Measurements from ENCODE around the gene HDAC9.

Gene HDAC9

DNA sequence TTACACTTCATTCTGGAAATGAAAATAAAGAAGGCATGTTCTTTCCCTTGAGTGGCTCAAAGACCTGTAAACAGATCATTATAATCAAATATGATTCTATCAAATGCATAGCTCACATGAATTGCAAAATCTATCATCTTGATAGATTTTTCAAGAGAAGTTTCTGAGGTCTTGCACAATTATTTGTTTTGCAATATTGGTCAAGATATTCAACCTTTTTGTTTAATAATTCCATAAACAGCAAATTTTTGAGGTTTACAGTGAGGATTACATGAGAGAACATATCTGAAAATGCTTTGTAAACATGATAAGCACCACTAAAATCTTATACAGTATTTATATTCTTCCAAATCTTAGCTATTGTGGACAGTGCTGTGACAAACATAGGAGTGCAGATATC lies 160.8 kb downstream of the HDAC9 start:
- Histone ChIP-seq H3K9ac (ENCODE audit: low read length) (no peak overlapping the region), H3K27me3 (ENCODE audit: insufficient read depth, low read length, poor library complexity) (no peaks in the 10 kb centered on the region), H3K79me2 (ENCODE audit: control insufficient read depth, insufficient read depth, low read length) (no peaks in the 10 kb centered on the region), H2BK120ac (ENCODE audit: low read depth, low read length) (no peak overlapping the region), H3K4me3 (ENCODE audit: low read length) (no peak overlapping the region), H4K5ac (ENCODE audit: low read length) (no peak overlapping the region), H3K4me1 (ENCODE audit: control insufficient read depth, low read depth, low read length) (no peaks in the 10 kb centered on the region), H4K8ac (ENCODE audit: low read depth, low read length) (no peak overlapping the region), H3K79me1 (ENCODE audit: low read length) (no peaks in the 10 kb centered on the region), H3K18ac (ENCODE audit: low read length) (no peak overlapping the region), H3K27ac (ENCODE audit: low read depth, low read length) (no peak overlapping the region), H2BK15ac (replicated peaks; ENCODE audit: low read depth) (no peak overlapping the region), H3K4me2 (ENCODE audit: low read length) (no peak overlapping the region), H3K56ac (ENCODE audit: low read length) (no peak overlapping the region), H2AK5ac (ENCODE audit: low read length) (no peak overlapping the region), H3K36me3 (ENCODE audit: control insufficient read depth, insufficient read depth, low read length) (no peaks in the 10 kb centered on the region), H2BK5ac (ENCODE audit: low read length) (no peak overlapping the region), H3K4ac (ENCODE audit: low read depth, low read length) (no peak overlapping the region), H3K23ac (ENCODE audit: low read length) (no peak overlapping the region)
- no peak for DNase-seq

- DNase-seq: no peak
- WGBS (ENCODE audit: extremely low coverage, insufficient coverage, low lambda C conversion rate): no CpG with 5 or more reads among the region's 5 CpGs
Observed at GRCh38 chr7:18659746-18660145, 164.2 kb downstream of the HDAC9 start.

GRCh38 chr7:18663321-18663720 lies 167.8 kb downstream of the HDAC9 start:
- no peak overlapping the region for H3K23ac ChIP-seq (ENCODE audit: low read length)
- DNase-seq: no peak
- no CpG with 5 or more reads among the region's 7 CpGs for WGBS (ENCODE audit: extremely low coverage, insufficient coverage, low lambda C conversion rate)

More at GRCh38 chr7:18659746-18660145, 164.2 kb downstream of the HDAC9 start:
- no peak overlapping the region for H2BK15ac ChIP-seq (replicated peaks; ENCODE audit: low read depth)
- H4K5ac ChIP-seq (ENCODE audit: low read length): no peak overlapping the region
- H3K23ac ChIP-seq (ENCODE audit: low read length): no peak overlapping the region
- no peak overlapping the region for H3K9ac ChIP-seq (ENCODE audit: low read length)
- no peak overlapping the region for H3K4me2 ChIP-seq (ENCODE audit: low read length)
- no peak overlapping the region for H3K4ac ChIP-seq (ENCODE audit: low read depth, low read length)
- H2AK5ac ChIP-seq (ENCODE audit: low read length): no peak overlapping the region
- no peak overlapping the region for H3K18ac ChIP-seq (ENCODE audit: low read length)
- no peak overlapping the region for H2BK120ac ChIP-seq (ENCODE audit: low read depth, low read length)
- H4K8ac ChIP-seq (ENCODE audit: low read depth, low read length): no peak overlapping the region
- no peaks in the 10 kb centered on the region for H3K36me3 ChIP-seq (ENCODE audit: control insufficient read depth, insufficient read depth, low read length)
- H3K4me3 ChIP-seq (ENCODE audit: low read length): no peak overlapping the region
- no peak overlapping the region for H3K27ac ChIP-seq (ENCODE audit: low read depth, low read length)
- no peak overlapping the region for H3K56ac ChIP-seq (ENCODE audit: low read length)
- H3K79me2 ChIP-seq (ENCODE audit: control insufficient read depth, insufficient read depth, low read length): no peaks in the 10 kb centered on the region
- no peak overlapping the region for H2BK5ac ChIP-seq (ENCODE audit: low read length)
- no peaks in the 10 kb centered on the region for H3K79me1 ChIP-seq (ENCODE audit: low read length)
- H3K27me3 ChIP-seq (ENCODE audit: insufficient read depth, low read length, poor library complexity): no peaks in the 10 kb centered on the region
- H3K4me1 ChIP-seq (ENCODE audit: control insufficient read depth, low read depth, low read length): no peaks in the 10 kb centered on the region

DNA sequence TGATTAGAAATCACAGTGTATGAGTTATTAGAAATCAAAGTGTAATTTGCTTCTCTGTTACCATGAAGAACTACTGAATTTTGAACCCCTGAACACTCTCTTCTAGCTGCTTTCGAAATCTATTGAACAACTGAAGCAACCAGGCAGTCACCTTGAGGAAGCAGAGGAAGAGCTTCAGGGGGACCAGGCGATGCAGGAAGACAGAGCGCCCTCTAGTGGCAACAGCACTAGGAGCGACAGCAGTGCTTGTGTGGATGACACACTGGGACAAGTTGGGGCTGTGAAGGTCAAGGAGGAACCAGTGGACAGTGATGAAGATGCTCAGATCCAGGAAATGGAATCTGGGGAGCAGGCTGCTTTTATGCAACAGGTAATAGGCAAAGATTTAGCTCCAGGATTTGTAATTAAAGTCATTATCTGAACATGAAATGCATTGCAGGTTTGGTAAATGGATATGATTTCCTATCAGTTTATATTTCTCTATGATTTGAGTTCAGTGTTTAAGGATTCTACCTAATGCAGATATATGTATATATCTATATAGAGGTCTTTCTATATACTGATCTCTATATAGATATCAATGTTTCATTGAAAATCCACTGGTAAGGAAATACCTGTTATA lies 170.7 kb downstream of the HDAC9 start:
- Histone ChIP-seq H4K8ac (ENCODE audit: low read depth, low read length) (no peak overlapping the region), H3K4me2 (ENCODE audit: low read length) (no peak overlapping the region), H3K4me1 (ENCODE audit: control insufficient read depth, low read depth, low read length) (no peaks in the 10 kb centered on the region), H3K4ac (ENCODE audit: low read depth, low read length) (no peak overlapping the region), H3K23ac (ENCODE audit: low read length) (no peak overlapping the region), H4K5ac (ENCODE audit: low read length) (no peak overlapping the region), H2BK5ac (ENCODE audit: low read length) (no peak overlapping the region), H3K56ac (ENCODE audit: low read length) (no peak overlapping the region), H2AK5ac (ENCODE audit: low read length) (no peak overlapping the region), H3K18ac (ENCODE audit: low read length) (no peak overlapping the region), H3K27me3 (ENCODE audit: insufficient read depth, low read length, poor library complexity) (no peaks in the 10 kb centered on the region), H3K9ac (ENCODE audit: low read length) (no peak overlapping the region), H2BK15ac (replicated peaks; ENCODE audit: low read depth) (no peak overlapping the region), H3K36me3 (ENCODE audit: control insufficient read depth, insufficient read depth, low read length) (no peaks in the 10 kb centered on the region), H3K79me2 (ENCODE audit: control insufficient read depth, insufficient read depth, low read length) (no peaks in the 10 kb centered on the region), H3K27ac (ENCODE audit: low read depth, low read length) (no peak overlapping the region), H3K79me1 (ENCODE audit: low read length) (no peaks in the 10 kb centered on the region), H3K4me3 (ENCODE audit: low read length) (no peak overlapping the region), H2BK120ac (ENCODE audit: low read depth, low read length) (no peak overlapping the region)
- peak; percentile 89 for DNase-seq
- no CpG with 5 or more reads among the region's 4 CpGs for whole genome bisulfite sequencing (ENCODE audit: extremely low coverage, insufficient coverage, low lambda C conversion rate)

More at GRCh38 chr7:18663321-18663720, 167.8 kb downstream of the HDAC9 start:
- Histone ChIP-seq H4K5ac (ENCODE audit: low read length) (no peak overlapping the region), H3K36me3 (ENCODE audit: control insufficient read depth, insufficient read depth, low read length) (no peaks in the 10 kb centered on the region), H2BK15ac (replicated peaks; ENCODE audit: low read depth) (no peak overlapping the region), H4K8ac (ENCODE audit: low read depth, low read length) (no peak overlapping the region), H3K79me2 (ENCODE audit: control insufficient read depth, insufficient read depth, low read length) (no peaks in the 10 kb centered on the region), H3K4me1 (ENCODE audit: control insufficient read depth, low read depth, low read length) (no peaks in the 10 kb centered on the region), H3K79me1 (ENCODE audit: low read length) (no peaks in the 10 kb centered on the region), H3K4me2 (ENCODE audit: low read length) (no peak overlapping the region), H3K4me3 (ENCODE audit: low read length) (no peak overlapping the region), H3K56ac (ENCODE audit: low read length) (no peak overlapping the region), H2AK5ac (ENCODE audit: low read length) (no peak overlapping the region), H2BK5ac (ENCODE audit: low read length) (no peak overlapping the region), H3K27ac (ENCODE audit: low read depth, low read length) (no peak overlapping the region), H3K18ac (ENCODE audit: low read length) (no peak overlapping the region), H3K27me3 (ENCODE audit: insufficient read depth, low read length, poor library complexity) (no peaks in the 10 kb centered on the region), H3K4ac (ENCODE audit: low read depth, low read length) (no peak overlapping the region), H3K9ac (ENCODE audit: low read length) (no peak overlapping the region), H2BK120ac (ENCODE audit: low read depth, low read length) (no peak overlapping the region)

DNA sequence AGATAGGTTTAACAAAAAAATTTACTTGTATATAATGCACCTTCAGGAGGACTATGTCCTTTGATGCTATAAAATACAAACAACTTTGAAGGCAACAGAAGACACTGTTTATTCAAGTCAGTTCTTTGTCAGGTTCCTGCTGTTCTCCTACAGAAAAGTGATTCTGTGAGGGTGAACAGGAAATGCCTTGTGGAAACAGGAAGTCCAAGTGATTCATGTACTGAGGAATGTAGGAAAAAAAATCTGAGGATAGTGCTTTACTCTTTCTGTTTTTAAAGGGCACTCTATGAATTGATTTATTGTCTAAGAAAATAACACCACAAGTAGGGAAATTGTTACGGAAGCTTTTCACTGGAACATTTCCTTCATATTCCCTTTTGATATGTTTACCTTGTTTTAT lies 171.9 kb downstream of the HDAC9 start:
- no peak overlapping the region for H3K27ac ChIP-seq (ENCODE audit: low read depth, low read length)

GRCh38 chr7:18671176-18671575 lies 175.6 kb downstream of the HDAC9 start:
- Histone ChIP-seq H3K4me1 (ENCODE audit: control insufficient read depth, low read depth, low read length) (no peaks in the 10 kb centered on the region), H3K4me3 (ENCODE audit: low read length) (no peak overlapping the region), H3K36me3 (ENCODE audit: control insufficient read depth, insufficient read depth, low read length) (no peaks in the 10 kb centered on the region), H3K4ac (ENCODE audit: low read depth, low read length) (no peak overlapping the region), H3K23ac (ENCODE audit: low read length) (no peak overlapping the region), H3K9ac (ENCODE audit: low read length) (no peak overlapping the region), H3K79me1 (ENCODE audit: low read length) (no peaks in the 10 kb centered on the region), H3K27me3 (ENCODE audit: insufficient read depth, low read length, poor library complexity) (no peaks in the 10 kb centered on the region), H4K5ac (ENCODE audit: low read length) (no peak overlapping the region), H2BK120ac (ENCODE audit: low read depth, low read length) (no peak overlapping the region), H3K56ac (ENCODE audit: low read length) (no peak overlapping the region), H3K18ac (ENCODE audit: low read length) (no peak overlapping the region), H3K4me2 (ENCODE audit: low read length) (no peak overlapping the region), H2BK5ac (ENCODE audit: low read length) (no peak overlapping the region), H4K8ac (ENCODE audit: low read depth, low read length) (no peak overlapping the region), H3K79me2 (ENCODE audit: control insufficient read depth, insufficient read depth, low read length) (no peaks in the 10 kb centered on the region), H2BK15ac (replicated peaks; ENCODE audit: low read depth) (no peak overlapping the region), H2AK5ac (ENCODE audit: low read length) (no peak overlapping the region), H3K27ac (ENCODE audit: low read depth, low read length) (no peak overlapping the region)
- no peak for DNase-seq
- WGBS (ENCODE audit: extremely low coverage, insufficient coverage, low lambda C conversion rate): no CpG with 5 or more reads among the region's 5 CpGs

More for the DNA sequence above, 171.9 kb downstream of the HDAC9 start:
- Histone ChIP-seq H3K4me2 (ENCODE audit: low read length) (no peak overlapping the region), H3K4ac (ENCODE audit: low read depth, low read length) (no peak overlapping the region), H3K4me3 (ENCODE audit: low read length) (no peak overlapping the region), H2BK120ac (ENCODE audit: low read depth, low read length) (no peak overlapping the region), H2BK5ac (ENCODE audit: low read length) (no peak overlapping the region), H3K18ac (ENCODE audit: low read length) (no peak overlapping the region), H4K5ac (ENCODE audit: low read length) (no peak overlapping the region), H3K79me1 (ENCODE audit: low read length) (no peaks in the 10 kb centered on the region), H3K27me3 (ENCODE audit: insufficient read depth, low read length, poor library complexity) (no peaks in the 10 kb centered on the region), H3K36me3 (ENCODE audit: control insufficient read depth, insufficient read depth, low read length) (no peaks in the 10 kb centered on the region), H3K79me2 (ENCODE audit: control insufficient read depth, insufficient read depth, low read length) (no peaks in the 10 kb centered on the region), H2BK15ac (replicated peaks; ENCODE audit: low read depth) (no peak overlapping the region), H2AK5ac (ENCODE audit: low read length) (no peak overlapping the region), H4K8ac (ENCODE audit: low read depth, low read length) (no peak overlapping the region), H3K56ac (ENCODE audit: low read length) (no peak overlapping the region), H3K23ac (ENCODE audit: low read length) (no peak overlapping the region), H3K9ac (ENCODE audit: low read length) (no peak overlapping the region), H3K4me1 (ENCODE audit: control insufficient read depth, low read depth, low read length) (no peaks in the 10 kb centered on the region)
- WGBS (ENCODE audit: extremely low coverage, insufficient coverage, low lambda C conversion rate): no CpG with 5 or more reads among the region's 1 CpG
- DNase-seq: peak; percentile 71

Data from mesendoderm (in vitro differentiated cells).